CD4-positive, alpha-beta T cell treated with Interleukin-17A for 4 hours (primary cell): Measurements from ENCODE around the gene NEB.

Source experiments
- DNase-seq: peaks from one replicate; pipeline ENCODE4 v3.0.0-alpha.2; 2020; ENCODE audit warnings: mixed read lengths

The NEB gene, protein sequence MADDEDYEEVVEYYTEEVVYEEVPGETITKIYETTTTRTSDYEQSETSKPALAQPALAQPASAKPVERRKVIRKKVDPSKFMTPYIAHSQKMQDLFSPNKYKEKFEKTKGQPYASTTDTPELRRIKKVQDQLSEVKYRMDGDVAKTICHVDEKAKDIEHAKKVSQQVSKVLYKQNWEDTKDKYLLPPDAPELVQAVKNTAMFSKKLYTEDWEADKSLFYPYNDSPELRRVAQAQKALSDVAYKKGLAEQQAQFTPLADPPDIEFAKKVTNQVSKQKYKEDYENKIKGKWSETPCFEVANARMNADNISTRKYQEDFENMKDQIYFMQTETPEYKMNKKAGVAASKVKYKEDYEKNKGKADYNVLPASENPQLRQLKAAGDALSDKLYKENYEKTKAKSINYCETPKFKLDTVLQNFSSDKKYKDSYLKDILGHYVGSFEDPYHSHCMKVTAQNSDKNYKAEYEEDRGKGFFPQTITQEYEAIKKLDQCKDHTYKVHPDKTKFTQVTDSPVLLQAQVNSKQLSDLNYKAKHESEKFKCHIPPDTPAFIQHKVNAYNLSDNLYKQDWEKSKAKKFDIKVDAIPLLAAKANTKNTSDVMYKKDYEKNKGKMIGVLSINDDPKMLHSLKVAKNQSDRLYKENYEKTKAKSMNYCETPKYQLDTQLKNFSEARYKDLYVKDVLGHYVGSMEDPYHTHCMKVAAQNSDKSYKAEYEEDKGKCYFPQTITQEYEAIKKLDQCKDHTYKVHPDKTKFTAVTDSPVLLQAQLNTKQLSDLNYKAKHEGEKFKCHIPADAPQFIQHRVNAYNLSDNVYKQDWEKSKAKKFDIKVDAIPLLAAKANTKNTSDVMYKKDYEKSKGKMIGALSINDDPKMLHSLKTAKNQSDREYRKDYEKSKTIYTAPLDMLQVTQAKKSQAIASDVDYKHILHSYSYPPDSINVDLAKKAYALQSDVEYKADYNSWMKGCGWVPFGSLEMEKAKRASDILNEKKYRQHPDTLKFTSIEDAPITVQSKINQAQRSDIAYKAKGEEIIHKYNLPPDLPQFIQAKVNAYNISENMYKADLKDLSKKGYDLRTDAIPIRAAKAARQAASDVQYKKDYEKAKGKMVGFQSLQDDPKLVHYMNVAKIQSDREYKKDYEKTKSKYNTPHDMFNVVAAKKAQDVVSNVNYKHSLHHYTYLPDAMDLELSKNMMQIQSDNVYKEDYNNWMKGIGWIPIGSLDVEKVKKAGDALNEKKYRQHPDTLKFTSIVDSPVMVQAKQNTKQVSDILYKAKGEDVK (N-terminal part only)

DNA sequence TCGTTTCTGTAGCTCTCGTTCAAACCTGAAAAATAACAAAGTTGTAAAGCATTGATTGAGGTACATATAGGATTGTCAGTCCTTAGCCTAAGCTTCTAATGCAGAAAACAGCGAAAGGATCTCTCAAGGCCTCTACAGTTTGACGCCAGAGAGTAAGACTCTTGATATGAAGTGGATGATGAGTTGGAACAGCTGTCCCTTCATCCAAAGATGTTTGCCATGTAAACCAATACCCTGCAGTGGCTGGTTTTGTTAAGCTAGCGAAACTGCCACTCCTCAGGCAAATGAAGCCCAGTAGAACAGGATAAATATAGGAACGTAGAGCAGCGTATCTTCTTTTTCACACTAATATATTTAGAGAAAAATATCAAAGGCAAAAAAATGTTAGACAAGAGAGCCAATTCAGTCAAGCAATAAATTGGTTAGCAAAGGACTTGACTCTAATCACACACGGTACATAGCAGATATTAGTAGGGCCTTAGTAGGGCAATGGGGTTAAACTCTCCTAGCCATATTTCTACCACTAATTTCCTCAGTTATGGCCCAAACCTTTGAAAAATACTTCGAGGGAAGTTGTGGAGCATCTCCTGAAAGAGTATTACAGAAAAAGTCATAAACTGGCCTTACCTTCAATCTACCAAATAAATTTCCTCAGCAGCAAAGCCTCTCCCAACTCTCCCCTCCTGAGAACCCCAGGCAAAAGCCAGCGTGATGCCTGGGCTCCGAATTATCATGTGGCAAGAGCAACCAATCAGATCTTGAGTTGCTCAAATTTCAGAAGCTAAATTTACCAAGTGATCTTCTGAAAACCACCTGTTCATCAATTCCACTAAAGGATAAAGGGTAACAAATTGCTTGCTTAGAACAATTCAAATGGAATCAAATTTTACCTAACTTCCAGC, at the start of gene NEB:
Gene NEB (minus strand): TSS at position 706 of the 902 bp plus-strand sequence. CDS start 1,320 bp downstream, outside the sequence.
- no peak for DNase-seq

DNA sequence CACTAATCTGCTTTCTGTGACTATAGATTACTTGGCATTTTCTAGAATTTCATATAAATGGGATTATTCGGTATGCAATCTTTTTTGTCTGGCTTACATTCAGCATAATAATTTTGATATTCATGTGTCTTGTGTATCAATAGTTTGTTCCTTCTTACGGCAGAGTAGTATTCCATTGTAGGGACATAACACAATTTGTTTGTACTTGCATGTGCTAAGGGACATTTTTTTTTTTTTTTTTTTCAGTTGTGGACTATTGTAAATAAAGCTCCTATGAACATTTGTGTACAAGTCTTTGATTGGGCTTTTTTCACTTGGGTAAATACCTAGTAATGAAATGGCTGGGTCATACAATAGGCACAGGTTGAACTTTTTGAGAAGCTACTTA, 48.9 kb upstream of the NEB start:
- no peak for DNase-seq

- DNase-seq: no peak
Observed at GRCh38 chr2:151782378-151783132, 48.3 kb upstream of the NEB start.

- no peak for DNase-seq
Observed at GRCh38 chr2:151781642-151782041, 47.4 kb upstream of the NEB start.

- no peak for DNase-seq
Observed at GRCh38 chr2:151780938-151781337, 46.7 kb upstream of the NEB start.

GRCh38 chr2:151777935-151778334, 43.7 kb upstream of the NEB start:
- no peak for DNase-seq

GRCh38 chr2:151777487-151777886, 43.2 kb upstream of the NEB start:
- no peak for DNase-seq

- no peak for DNase-seq
Observed at GRCh38 chr2:151776367-151776766, 42.1 kb upstream of the NEB start.

GRCh38 chr2:151775057-151775740, 40.9 kb upstream of the NEB start:
- DNase-seq: no peak

GRCh38 chr2:151774506-151774905, 40.2 kb upstream of the NEB start:
- no peak for DNase-seq

DNA sequence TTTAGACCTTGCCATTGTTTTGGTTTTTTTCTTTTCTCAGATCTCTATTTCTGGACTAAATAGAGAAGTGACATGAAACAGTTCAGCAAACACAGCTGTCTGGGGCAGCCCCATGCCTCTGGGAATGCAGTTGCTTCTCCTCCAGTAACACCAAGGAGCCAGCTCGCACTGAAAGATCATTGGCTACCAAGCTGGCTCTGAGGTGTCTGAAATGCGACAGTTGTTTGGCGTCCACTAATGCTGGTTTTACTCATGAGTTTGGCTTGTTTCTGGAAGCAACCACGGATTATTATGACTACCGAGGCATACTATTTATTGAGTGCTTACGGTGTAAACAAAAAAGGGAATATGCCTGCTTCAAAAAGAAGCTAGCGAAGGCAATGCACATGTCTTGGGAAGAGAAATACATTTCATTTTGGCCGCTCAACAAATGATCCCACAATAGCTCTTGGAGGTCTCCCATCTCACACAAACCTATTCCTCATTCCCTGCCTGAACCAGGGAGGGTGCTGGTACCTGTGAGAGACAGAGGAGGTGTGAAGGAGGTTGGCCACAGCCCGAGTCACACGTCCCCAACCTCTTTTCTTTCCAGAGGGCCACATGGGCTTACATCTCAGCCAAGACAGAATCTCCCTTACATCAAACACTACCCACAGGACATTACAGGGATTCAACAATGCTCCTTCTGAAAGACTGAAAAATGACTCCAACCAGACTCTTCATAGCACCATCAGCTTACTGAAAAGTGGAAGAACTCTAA, 37.5 kb upstream of the NEB start:
- no peak for DNase-seq

DNA sequence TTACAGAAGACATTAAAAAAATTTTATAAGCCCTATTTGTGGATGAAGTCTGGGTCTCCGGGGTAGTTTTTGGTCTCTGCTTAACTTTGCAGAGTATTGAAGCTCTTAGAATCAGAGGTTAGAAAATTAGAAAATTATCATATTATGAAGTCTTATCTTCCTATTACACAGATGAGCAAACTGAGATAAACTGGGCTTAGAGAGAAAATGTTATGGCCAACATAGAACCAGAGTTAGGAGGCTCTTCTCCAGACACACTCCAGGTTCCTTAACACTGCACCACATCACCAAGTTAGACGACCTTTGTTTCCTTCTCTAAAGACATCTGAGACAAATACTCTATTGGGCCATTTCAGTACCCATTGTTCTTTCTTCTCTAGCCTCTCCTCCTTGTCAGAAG, 36.7 kb upstream of the NEB start:
- no peak for DNase-seq

GRCh38 chr2:151769606-151770005, 35.3 kb upstream of the NEB start:
- no peak for DNase-seq

DNA sequence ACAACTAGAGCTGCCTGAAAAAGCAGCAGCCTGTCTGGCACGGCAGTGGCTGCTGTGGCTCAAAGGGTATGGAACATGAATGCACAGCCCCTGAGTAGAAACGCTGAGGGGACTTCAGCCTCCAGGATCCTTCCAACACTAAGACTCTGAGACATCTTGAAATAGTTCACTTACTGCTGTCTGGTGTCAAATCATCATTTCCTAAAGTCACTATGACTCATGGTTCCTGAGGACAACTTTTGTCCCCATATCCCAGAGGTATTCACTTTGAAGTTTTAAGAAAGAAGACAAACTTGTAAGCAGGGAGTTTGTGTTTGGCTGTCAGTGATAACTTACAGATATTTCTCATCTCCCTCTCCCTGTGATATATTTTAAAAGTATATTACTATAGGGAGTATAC, 33.3 kb upstream of the NEB start:
- no peak for DNase-seq

DNA sequence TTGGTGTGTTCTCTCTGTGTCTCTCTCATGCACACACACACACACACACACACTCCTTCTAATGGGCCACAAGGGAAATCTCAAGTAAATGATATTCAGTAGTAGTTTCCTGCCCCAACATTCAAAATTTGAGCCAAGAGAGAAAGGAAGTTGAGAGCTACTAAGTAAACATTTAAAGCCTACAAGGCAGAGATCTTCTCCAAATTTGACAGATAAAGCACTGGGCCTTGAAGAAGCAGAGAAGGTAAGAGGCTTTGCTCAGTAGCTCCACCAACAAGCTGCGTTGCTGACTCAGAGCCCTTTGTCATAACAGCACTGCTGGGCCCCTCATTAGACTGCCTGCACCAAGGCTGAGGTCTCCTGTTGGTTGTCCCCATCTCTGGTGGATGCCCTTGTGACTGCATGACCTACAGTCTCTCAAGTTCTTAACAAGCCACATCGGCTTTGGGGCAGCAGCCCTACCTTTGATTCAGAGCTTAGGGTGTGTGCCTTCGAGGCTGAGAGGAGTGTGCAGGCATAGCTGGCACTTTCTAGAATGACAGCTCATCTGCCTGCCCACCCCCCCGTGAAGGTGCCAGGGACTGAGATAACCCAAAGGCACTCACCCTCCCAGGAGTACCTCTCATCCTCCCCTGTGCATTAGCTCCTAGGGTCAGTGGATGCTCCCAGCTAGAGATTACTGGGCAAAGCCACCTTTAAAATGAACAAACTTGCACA, 32.3 kb upstream of the NEB start:
- no peak for DNase-seq

GRCh38 chr2:151765760-151766410, 31.6 kb upstream of the NEB start:
- DNase-seq: no peak

DNA sequence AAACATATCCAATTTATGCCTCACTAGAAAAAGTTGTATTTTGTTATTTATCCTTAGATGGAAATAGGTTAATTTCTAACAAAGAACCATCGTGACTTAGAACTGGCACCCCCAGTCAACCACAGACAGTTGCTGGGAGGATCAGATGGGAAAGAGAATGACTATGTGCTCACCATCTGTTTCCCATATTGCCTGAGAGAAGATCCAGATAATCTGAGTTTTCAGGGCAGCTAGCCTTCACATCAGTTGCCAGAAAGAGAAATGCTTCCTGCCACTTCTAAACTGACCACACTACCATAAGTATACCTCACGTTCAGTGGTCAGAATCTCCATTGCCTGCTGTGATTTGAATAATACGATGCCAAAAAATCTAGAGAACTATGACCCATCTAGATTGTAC, 28.4 kb upstream of the NEB start:
- DNase-seq: no peak

DNA sequence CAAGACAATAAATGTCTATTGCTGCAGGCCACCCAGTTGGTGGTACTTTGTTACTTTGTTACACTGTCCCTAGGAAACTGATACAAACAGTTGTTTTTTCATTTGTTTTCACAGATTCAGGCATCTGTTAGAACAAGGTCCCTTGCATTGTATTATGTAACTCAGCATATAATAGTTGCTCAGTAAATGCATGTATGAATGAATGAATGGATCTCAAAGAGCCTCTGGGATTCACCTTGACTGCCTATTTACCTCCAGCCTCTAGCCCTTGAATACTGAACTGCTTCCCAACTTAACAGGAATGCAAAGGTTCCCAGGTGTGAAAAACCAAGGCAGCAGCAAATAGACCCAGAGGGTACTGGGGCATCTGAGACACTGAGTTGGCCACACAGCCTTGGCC, 27.4 kb upstream of the NEB start:
- no peak for DNase-seq

DNA sequence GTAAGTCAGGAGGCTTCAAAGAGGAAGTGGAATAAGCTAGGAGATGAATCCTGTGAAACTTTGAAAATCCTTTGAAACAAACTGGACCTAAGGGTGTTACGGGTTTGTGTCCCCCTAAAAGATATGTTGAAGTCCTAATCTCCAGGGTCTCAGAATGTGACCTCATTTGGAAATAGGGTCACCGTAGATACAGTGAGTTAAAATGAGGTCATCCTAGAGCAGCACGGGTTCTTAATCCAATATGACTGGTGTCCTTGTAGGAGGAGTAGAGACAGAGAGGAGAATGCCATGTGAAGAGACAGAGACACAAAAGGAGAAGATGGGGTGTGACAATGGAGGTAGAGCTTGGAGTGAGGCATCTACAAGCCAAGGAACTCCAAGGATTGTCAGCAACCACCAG, 26.9 kb upstream of the NEB start:
- DNase-seq: no peak
